Gastrocnemius medialis (tissue), 4 donors: ENCODE data around the gene INPPL1. TPM values are rescaled to one million over a fixed set of nuclear protein-coding genes. Genes with fewer than 3 reads are reported as not detected.

Source experiments
- ATAC-seq, 2 donors: fragments of 150-250 bp; one replicate each; pipeline ENCODE4 v1.9.1; 2016
- DNase-seq, 2 donors: peaks; one replicate each; pipeline ENCODE4 v3.0.0-alpha.2; 2019
- H3K27ac ChIP-seq, 4 donors: fragments of 200-600 bp; sonication (generic); 1 replicate in 1 of 4; 2 replicates in 3 of 4; pipeline ENCODE4 v1.5.1; 2016 to 2018; ENCODE audit warnings: mild to moderate bottlenecking in 2 of 4, moderate library complexity in 1 of 4
- H3K27me3 ChIP-seq, 3 donors: fragments of 200-600 bp; sonication (generic) in 2 of 3; 1 replicate in 1 of 3; 2 replicates in 2 of 3; pipeline versions ENCODE4 v1.5.1 to v1.6.0; 2016 to 2019; ENCODE audit warnings: mild to moderate bottlenecking in 1 of 3, moderate library complexity in 1 of 3
- H3K36me3 ChIP-seq, 2 donors: fragments of 200-600 bp; sonication (generic) in 1 of 2; one replicate each; pipeline ENCODE4 v1.5.1; 2017 to 2018
- H3K4me1 ChIP-seq, 2 donors: fragments of 200-600 bp; sonication (generic) in 1 of 2; one replicate each; pipeline ENCODE4 v1.5.1; 2016 to 2017; ENCODE audit warnings: mild to moderate bottlenecking in 2 of 2
- H3K4me3 ChIP-seq, 4 donors: fragments of 200-600 bp; sonication (generic) in 3 of 4; 1 replicate in 1 of 4; 2 replicates in 3 of 4; pipeline ENCODE4 v1.5.1; 2016 to 2019; ENCODE audit warnings: mild to moderate bottlenecking in 2 of 4
- H3K9me3 ChIP-seq, 3 donors: fragments of 200-600 bp; sonication (generic) in 2 of 3; 1 replicate in 1 of 3; 2 replicates in 2 of 3; pipeline ENCODE4 v1.5.1; 2016 to 2019
- POLR2A ChIP-seq, 2 donors: fragments of 450-650 bp; IDR thresholded peaks; one replicate each; pipeline ENCODE4 v1.6.1; 2017; ENCODE audit warnings: antibody characterized with exemption in 2 of 2, mild to moderate bottlenecking in 2 of 2, moderate library complexity in 2 of 2
- in situ Hi-C, 4 donors: fragments of 200-750 bp; cut with MboI; loops; one replicate each; pipeline versions ENCODE4 v1.15.0 to v1.8.0; 2017; ENCODE audit warnings: low sequenced_read_pairs in 4 of 4
- intact Hi-C: fragments of 100-400 bp; cut with DNase I; formaldehyde crosslinking; loops from one replicate; pipeline ENCODE4 v1.15.1; 2023; ENCODE audit warnings: low total_unique reads
- total RNA-seq, 4 donors: library from RNA; depleted of rRNA; stranded (reverse); fragments of >200 nt; gene quantifications; one replicate each; pipeline versions ENCODE4 v1.1.0 to v1.2.3, GENCODE V29; 2016
- TF ChIP-seq, protein P1 (sequence below), 5 experiments: fragments of 450-650 bp in 3 of 5; fragments of 200-600 bp in 2 of 5; sonication (generic) in 2 of 5; IDR thresholded peaks in 4 of 5; conservative IDR thresholded peaks in 1 of 5; 1 replicate in 4 of 5; 2 replicates in 1 of 5; pipeline ENCODE4 v1.5.1; 2016 to 2019; ENCODE audit warnings: antibody characterized with exemption in 5 of 5, mild to moderate bottlenecking in 3 of 5, moderate library complexity in 3 of 5

The INPPL1 gene
- total RNA-seq, 4 donors from 2014 or later, result 75.6 to 112 (median 107) TPM

DNA sequence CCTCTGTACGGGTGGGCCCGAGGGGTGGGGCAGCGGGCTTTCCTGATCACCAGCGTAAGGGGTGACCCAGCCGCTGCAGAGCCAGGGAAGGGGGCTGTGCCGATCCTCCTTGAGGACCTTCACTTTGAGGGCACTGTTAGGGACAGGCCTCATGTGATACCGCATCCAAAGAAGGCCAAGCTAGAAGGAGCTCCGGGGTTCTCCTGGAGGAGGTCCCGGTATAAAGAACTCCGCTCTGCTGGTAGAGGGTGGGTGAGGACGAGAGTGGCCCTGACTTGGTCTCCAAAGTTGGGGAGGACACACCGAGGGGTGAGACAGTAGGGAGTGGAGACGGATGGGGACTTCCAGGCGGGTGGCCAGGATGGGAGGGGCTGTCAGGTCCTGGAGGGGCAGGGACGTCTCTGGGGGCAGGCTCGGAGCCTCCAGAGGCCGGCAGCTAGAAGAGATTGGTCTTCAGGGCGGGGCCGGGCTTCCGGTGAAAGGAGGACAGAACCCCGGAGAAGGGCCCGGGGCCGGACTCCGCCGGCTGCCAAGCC, 14.8 kb downstream of the INPPL1 start:
- DNase-seq (peak in 1 of 2 donors; percentile 56), ATAC-seq (peak; percentile 47 to 51)
- H3K9me3 ChIP-seq, result no peaks in the 10 kb centered on the region
- peak overlapping the region; percentile 38 to 58 (median 56) for H3K4me3 ChIP-seq
- intact Hi-C loops (loop anchor here (5.0 kb wide), 1 partner anchor 173 kb away; no protein-coding TSS in a partner anchor), in situ Hi-C loops (loop anchor here in 1 of 4 donors (10.0 kb wide), 1 partner anchor 185 kb away; no protein-coding TSS in a partner anchor)
- peak overlapping the region; percentile 54 to 74 (median 64) for H3K27ac ChIP-seq
- peaks cover 0 to 29% of the 10 kb centered on the region in 2 donors for H3K36me3 ChIP-seq
- no peak for TF ChIP-seq POLR2A (IDR thresholded peaks at IDR 0.05)
- TF ChIP-seq, protein P1, sequence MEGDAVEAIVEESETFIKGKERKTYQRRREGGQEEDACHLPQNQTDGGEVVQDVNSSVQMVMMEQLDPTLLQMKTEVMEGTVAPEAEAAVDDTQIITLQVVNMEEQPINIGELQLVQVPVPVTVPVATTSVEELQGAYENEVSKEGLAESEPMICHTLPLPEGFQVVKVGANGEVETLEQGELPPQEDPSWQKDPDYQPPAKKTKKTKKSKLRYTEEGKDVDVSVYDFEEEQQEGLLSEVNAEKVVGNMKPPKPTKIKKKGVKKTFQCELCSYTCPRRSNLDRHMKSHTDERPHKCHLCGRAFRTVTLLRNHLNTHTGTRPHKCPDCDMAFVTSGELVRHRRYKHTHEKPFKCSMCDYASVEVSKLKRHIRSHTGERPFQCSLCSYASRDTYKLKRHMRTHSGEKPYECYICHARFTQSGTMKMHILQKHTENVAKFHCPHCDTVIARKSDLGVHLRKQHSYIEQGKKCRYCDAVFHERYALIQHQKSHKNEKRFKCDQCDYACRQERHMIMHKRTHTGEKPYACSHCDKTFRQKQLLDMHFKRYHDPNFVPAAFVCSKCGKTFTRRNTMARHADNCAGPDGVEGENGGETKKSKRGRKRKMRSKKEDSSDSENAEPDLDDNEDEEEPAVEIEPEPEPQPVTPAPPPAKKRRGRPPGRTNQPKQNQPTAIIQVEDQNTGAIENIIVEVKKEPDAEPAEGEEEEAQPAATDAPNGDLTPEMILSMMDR (IDR thresholded peaks at IDR 0.05 in 4 of 5, conservative IDR thresholded peaks at IDR 0.05 in 1 of 5), result no peak
- H3K27me3 ChIP-seq, result peaks cover 21 to 30% (median 26%) of the 10 kb centered on the region in 3 donors
- peaks cover 10 to 22% of the 10 kb centered on the region in 2 donors for H3K4me1 ChIP-seq

DNA sequence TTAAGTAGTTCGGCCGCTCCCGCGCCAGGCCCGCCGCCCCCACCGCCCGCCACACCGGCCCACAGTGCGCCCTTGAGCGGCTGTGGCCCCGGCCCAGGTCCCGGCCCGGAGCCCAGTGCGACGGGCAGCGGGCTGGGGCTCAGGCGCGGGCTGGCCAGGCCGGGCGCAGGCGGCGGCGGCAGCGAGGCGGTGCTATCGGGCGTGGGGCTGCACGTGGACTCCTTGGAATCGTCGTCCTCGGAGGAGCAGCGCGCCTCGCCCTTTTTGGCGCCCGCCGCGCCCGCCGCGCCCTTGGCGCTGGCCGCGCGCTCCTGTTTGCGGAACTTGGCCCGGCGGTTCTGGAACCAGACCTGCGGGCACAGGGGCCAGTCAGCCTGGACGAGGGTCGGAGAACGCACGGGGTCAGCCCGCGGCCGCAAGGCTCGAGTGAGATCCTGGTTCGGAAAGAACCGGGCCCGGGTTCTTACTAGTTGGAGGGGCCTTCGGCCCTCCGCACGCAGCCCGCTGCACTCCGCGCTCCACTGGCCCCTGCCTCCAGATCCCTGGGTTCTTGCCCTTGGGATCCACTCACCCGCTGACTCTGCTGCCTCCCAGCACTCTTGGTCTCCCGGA, 15.4 kb downstream of the INPPL1 start:
- Histone ChIP-seq H3K27me3 (peaks cover 27 to 36% (median 31%) of the 10 kb centered on the region in 3 donors), H3K36me3 (peaks cover 0 to 23% of the 10 kb centered on the region in 2 donors), H3K27ac (peak overlapping the region; percentile 54 to 74 (median 64)), H3K4me1 (peaks cover 10 to 22% of the 10 kb centered on the region in 2 donors), H3K4me3 (peak overlapping the region; percentile 38 to 58 (median 56)), H3K9me3 (no peaks in the 10 kb centered on the region)
- in situ Hi-C loops (loop anchor here in 1 of 4 donors (10.0 kb wide), 1 partner anchor 185 kb away; no protein-coding TSS in a partner anchor), intact Hi-C loops (loop anchor here (5.0 kb wide), 2 partner anchors 172 to 192 kb away; partner anchors contain the start of gene CLPB)
- DNase-seq, result peak in 1 of 2 donors; percentile 53
- TF ChIP-seq, protein P1 (IDR thresholded peaks at IDR 0.05 in 4 of 5, conservative IDR thresholded peaks at IDR 0.05 in 1 of 5), result peak in 3 of 5 experiments; percentile 10 to 43 (median 38)
- TF ChIP-seq POLR2A (IDR thresholded peaks at IDR 0.05), result peak in 1 of 2 donors; percentile 20
- peak; percentile 70 to 73 for ATAC-seq

GRCh38 chr11:72240461-72241290, 16.1 kb downstream of the INPPL1 start:
- Histone ChIP-seq H3K9me3 (no peaks in the 10 kb centered on the region), H3K4me3 (peak overlapping the region; percentile 38 to 58 (median 56)), H3K36me3 (peaks cover 0 to 16% of the 10 kb centered on the region in 2 donors), H3K27ac (peak overlapping the region in 3 of 4 donors; percentile 26 to 66 (median 54)), H3K4me1 (peaks cover 10 to 22% of the 10 kb centered on the region in 2 donors), H3K27me3 (peaks cover 33 to 43% (median 39%) of the 10 kb centered on the region in 3 donors)
- intact Hi-C loops (loop anchor here (5.0 kb wide), 1 partner anchor 192 kb away; the partner anchor contains the start of gene CLPB), in situ Hi-C loops (no loop called here)
- peak in 1 of 2 donors; percentile 14 for DNase-seq
- TF ChIP-seq, protein P1 (IDR thresholded peaks at IDR 0.05 in 4 of 5, conservative IDR thresholded peaks at IDR 0.05 in 1 of 5), result no peak
- ATAC-seq, result peak in 1 of 2 donors; percentile 17

DNA sequence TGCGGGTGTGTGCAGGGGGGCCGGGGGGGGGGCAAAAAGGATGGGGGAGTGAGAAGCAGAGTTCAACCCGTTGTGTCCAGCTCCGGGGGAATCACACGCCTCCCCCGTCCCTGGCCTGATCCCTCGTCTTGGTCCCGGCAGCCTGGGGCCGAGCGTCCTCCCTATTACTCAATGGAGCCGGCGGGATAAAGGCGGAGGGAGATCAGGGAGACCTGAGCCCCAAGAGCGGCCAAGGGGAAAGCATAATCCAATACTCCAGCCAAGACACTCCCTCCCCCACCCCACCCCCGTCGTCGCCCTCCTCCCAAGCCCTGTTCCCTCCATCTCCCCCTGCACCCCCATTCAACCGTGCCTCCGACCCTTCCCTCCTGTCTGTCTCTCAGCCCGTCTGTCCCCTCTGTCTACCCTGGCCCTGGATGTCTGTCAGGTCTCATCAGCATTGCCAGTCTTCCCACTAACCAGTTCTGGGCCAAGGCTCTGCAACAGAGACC, 16.8 kb downstream of the INPPL1 start:
- in situ Hi-C loops (no loop called here), intact Hi-C loops (loop anchor here (5.0 kb wide), 1 partner anchor 191 kb away; the partner anchor contains the start of gene CLPB)
- ATAC-seq, result no peak
- Histone ChIP-seq H3K4me3 (no peak overlapping the region), H3K4me1 (peaks cover 10 to 20% of the 10 kb centered on the region in 2 donors), H3K9me3 (no peaks in the 10 kb centered on the region), H3K27ac (no peak overlapping the region), H3K36me3 (peaks cover 0 to 15% of the 10 kb centered on the region in 2 donors), H3K27me3 (peaks cover 37 to 50% (median 43%) of the 10 kb centered on the region in 3 donors)
- TF ChIP-seq, protein P1 (IDR thresholded peaks at IDR 0.05 in 4 of 5, conservative IDR thresholded peaks at IDR 0.05 in 1 of 5), result no peak
- TF ChIP-seq POLR2A (IDR thresholded peaks at IDR 0.05), result no peak
- no peak for DNase-seq
